ENCODE results near the gene CELA3A.
"Not testable (repeated sequence)": the region's sequence is repeated elsewhere in the genome, so short reads cannot be mapped to it uniquely, and the experiment has no call there.

- not testable (repeated sequence) for TF ChIP-seq POLR2A, CTCF (IDR thresholded peaks at IDR 0.05)
Measured at GRCh38 chr1:22007262-22007661, 5.8 kb downstream of the CELA3A start.
